OCI-M2 (cell line): ENCODE measurements around the gene KLHL9.

ENCODE experiments used
- DNase-seq: peaks from one replicate; lab custom pipeline; 2025; ENCODE audit not compliant: unreplicated experiment; lab: John Stamatoyannopoulos, UW

Gene KLHL9

GRCh38 chr9:21317956-21318923 is 17.0 kb downstream of the KLHL9 start:
- DNase-seq = no peak

GRCh38 chr9:21316860-21317259 is 18.3 kb downstream of the KLHL9 start:
- no peak for DNase-seq

DNA sequence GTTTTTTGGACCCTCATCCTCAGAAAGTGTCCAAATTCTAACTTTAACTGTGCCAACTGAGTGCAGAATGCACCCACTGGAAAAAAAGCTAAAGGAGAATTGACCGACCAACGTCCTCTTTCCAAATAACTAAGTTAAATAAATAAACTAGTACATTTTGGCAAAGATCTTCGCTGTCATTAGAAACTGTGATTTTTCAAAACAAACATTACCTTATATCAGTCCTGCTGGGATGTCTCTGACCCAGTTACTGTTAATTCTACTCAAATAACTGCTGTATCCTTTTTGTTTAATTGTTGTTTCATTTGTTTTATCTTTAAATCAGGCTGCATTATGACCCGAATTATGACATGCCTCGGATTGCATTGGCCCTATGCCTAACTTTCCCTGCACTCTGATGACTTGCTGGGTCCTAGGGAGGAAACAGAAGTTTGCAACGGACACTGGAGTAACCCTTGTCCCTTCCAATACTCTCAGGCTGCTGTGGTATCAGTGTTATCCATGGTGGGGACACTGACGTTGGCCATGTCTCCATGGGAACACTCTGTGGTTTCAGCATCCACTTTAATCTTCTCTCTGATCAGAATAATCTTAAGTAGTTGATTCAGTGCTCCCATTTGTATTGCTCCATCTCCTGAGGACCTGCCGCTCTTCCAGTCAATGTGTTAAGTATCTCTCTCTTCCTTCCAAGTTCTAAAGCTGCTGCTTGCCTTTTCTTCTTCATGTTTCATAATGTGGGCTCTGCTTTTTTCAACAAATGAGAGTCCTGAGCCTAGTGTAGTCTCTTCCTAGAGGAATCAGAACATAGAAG is 19.0 kb downstream of the KLHL9 start:
- no peak for DNase-seq

DNA sequence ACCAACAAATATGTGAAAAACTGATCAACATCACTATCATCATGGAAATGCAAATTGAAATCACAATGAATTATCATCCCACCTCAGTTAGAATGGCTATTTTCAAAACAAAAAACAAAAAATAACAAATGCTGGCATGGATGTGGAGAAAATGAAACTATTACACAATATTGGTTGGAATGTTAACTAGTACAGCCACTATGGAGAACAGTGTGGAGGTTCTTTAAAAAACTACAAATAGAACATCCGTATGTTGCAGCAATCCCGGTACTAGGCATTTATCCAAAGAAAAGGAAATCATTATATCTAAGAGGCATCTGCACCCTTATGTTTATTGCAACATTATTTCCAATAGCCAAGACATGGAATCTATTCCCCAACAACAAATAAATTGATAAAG is 21.1 kb downstream of the KLHL9 start:
- no peak for DNase-seq

DNA sequence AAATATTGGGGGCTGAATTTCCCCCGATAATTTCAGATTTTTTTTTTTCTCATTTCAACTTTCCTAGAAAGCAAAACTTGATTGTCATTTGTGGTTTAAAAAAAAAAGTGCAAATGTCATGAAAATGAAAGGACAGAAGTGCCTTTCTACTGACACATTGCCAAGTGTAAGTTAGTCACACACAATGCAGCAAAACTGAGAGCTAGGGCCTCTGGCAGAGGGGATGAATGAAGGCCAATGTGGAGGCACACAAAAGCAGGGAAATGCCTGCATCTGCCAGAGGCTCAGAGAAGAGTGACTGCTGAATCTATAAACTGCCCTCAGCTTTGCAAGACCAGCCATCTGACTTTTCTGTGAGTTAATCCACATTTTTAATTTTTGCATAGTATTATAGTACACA is 23.3 kb downstream of the KLHL9 start:
- no peak for DNase-seq

GRCh38 chr9:21305213-21305612 is 30.0 kb downstream of the KLHL9 start, which contains the start of gene IFNA5:
Gene IFNA5, minus strand, starts transcription at chr9:21305313. Its CDS starts 57 bp downstream, at chr9:21305256.
- no peak for DNase-seq

GRCh38 chr9:21295992-21296391 is 39.2 kb downstream of the KLHL9 start:
- DNase-seq = no peak

- DNase-seq = no peak
Measured at GRCh38 chr9:21294904-21295538, 40.2 kb downstream of the KLHL9 start.

DNA sequence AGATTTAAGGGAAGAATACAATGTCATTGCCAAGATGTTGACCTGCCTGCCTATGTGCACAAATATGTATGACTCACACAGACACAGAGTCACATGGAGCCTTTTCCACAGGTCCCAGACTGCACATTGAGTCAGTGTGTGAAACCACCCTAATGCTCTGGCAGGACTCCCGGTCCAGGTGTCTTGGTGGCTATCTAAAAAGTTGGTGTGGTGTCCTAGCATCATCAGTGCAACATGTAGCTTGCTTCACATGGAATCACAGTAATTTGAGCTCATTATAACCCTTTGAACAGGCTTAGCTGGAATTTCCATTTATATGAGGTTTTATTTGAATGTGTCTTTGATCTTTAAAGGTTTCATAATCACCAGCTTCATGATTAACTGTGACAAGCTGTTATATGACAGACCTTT is 40.8 kb downstream of the KLHL9 start:
- no peak for DNase-seq

DNA sequence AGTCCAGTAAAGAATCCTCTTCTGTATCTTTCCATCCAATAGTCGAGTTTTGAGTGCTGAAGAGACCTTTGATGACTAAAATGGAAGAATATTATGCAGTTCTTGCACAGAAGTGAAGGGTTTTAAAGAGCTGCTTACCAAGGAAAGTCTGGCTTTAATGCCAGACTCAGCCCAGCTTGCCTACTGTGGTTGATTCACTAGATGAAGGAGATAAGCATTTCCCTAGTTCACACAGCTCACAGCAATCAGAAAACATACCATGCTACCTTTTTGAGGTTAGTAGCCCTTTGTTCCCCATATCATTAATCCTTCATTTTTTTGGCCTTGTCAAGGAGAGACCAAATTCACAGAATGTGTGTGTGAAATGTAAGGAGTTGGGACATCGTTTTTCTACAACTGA is 45.4 kb downstream of the KLHL9 start:
- DNase-seq = no peak

DNA sequence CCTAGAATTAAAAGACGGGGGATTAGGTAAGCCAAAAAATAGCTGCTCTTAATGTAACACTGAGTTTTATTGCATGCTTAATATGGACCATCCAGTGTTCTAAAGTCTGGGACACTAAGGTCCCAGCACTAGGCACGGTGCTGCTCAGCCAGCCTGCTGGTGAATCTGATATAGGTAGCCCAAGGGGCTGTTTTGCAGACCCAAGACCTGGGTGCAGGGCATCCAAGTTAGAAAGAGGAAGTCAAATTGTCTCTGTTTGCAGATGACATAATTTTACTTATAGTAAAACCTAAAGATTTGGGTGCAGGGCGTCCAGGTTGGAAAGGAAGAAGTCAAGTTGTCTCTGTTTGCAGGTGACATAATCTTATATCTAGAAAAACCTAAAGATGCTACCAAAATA is 47.9 kb downstream of the KLHL9 start:
- no peak for DNase-seq

- DNase-seq = no peak
Measured at GRCh38 chr9:21286659-21287058, 48.5 kb downstream of the KLHL9 start.

DNA sequence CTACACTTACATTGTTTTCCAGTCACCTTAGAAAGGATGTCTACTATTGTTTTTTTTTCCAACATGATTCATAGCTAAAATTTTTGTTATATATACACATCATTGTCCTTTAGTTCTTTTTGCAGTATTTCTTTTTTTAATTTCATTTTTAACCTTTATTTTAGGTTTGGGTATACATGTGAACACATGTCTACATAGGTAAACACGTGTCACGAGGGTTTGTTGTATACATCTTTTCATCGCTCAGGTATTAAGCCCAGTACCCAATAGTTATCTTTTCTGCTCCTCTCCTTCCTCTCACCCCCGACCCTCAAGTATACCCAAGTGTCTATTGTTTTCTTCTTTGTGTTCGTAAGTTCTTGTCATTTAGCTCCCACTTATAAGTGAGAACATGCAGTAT is 49.1 kb downstream of the KLHL9 start:
- DNase-seq = no peak

GRCh38 chr9:21281275-21281674 is 53.9 kb downstream of the KLHL9 start:
- DNase-seq = no peak
